Measurements from ENCODE around the gene ERC2.

ERC2 gene

GRCh38 chr3:56188201-56188600 lies 280.1 kb downstream of the ERC2 start:
- no peak for DNase-seq (ENCODE audit: low read depth)

- DNase-seq (ENCODE audit: low read depth), result no peak
Measured at GRCh38 chr3:56187051-56187450, 281.2 kb downstream of the ERC2 start.

GRCh38 chr3:56185827-56186226 lies 282.4 kb downstream of the ERC2 start:
- DNase-seq (ENCODE audit: low read depth), result no peak

GRCh38 chr3:56183529-56183928 lies 284.7 kb downstream of the ERC2 start:
- no peak for DNase-seq (ENCODE audit: low read depth)

GRCh38 chr3:56180433-56180832 lies 287.8 kb downstream of the ERC2 start:
- no peak for DNase-seq (ENCODE audit: low read depth)

- DNase-seq (ENCODE audit: low read depth), result no peak
Measured at GRCh38 chr3:56173601-56174000, 294.7 kb downstream of the ERC2 start.

GRCh38 chr3:56164436-56164835 lies 303.8 kb downstream of the ERC2 start:
- DNase-seq (ENCODE audit: low read depth), result no peak

- DNase-seq (ENCODE audit: low read depth), result peak; percentile 50
Measured at GRCh38 chr3:56157693-56158362, 310.4 kb downstream of the ERC2 start.

- DNase-seq (ENCODE audit: low read depth), result no peak
Measured at GRCh38 chr3:56154297-56154696, 314.0 kb downstream of the ERC2 start.

GRCh38 chr3:56147354-56147753 lies 320.9 kb downstream of the ERC2 start:
- no peak for DNase-seq (ENCODE audit: low read depth)

GRCh38 chr3:56145410-56145809 lies 322.9 kb downstream of the ERC2 start:
- no peak for DNase-seq (ENCODE audit: low read depth)

- DNase-seq (ENCODE audit: low read depth), result no peak
Measured at GRCh38 chr3:56144805-56145204, 323.5 kb downstream of the ERC2 start.

- no peak for DNase-seq (ENCODE audit: low read depth)
Measured at GRCh38 chr3:56137415-56137814, 330.9 kb downstream of the ERC2 start.

GRCh38 chr3:56136514-56136913 lies 331.8 kb downstream of the ERC2 start:
- no peak for DNase-seq (ENCODE audit: low read depth)

GRCh38 chr3:56135941-56136340 lies 332.3 kb downstream of the ERC2 start:
- no peak for DNase-seq (ENCODE audit: low read depth)

- peak; percentile 51 for DNase-seq (ENCODE audit: low read depth)
Measured at GRCh38 chr3:56133423-56133822, 334.8 kb downstream of the ERC2 start.

- no peak for DNase-seq (ENCODE audit: low read depth)
Measured at GRCh38 chr3:56132762-56133161, 335.5 kb downstream of the ERC2 start.

- DNase-seq (ENCODE audit: low read depth), result peak; percentile 83
Measured at GRCh38 chr3:56131974-56132590, 336.2 kb downstream of the ERC2 start.

- DNase-seq (ENCODE audit: low read depth), result no peak
Measured at GRCh38 chr3:56130036-56130435, 338.2 kb downstream of the ERC2 start.

- DNase-seq (ENCODE audit: low read depth), result no peak
Measured at GRCh38 chr3:56126632-56127031, 341.6 kb downstream of the ERC2 start.

- peak; percentile 35 for DNase-seq (ENCODE audit: low read depth)
Measured at GRCh38 chr3:56125358-56126005, 342.8 kb downstream of the ERC2 start.

GRCh38 chr3:56124546-56124945 lies 343.7 kb downstream of the ERC2 start:
- DNase-seq (ENCODE audit: low read depth), result no peak

- no peak for DNase-seq (ENCODE audit: low read depth)
Measured at GRCh38 chr3:56123487-56123886, 344.8 kb downstream of the ERC2 start.

- DNase-seq (ENCODE audit: low read depth), result no peak
Measured at GRCh38 chr3:56122911-56123310, 345.4 kb downstream of the ERC2 start.

Data from GM04503 (cell line).